HG03442 (cell line): ENCODE data around the gene NUTF2.

Experiments used
- ATAC-seq: cut with Tn5 transposase; IDR thresholded peaks from one replicate; pipeline ENCODE4 v1.9.1; 2021; ENCODE audit warnings: mild to moderate bottlenecking, moderate library complexity; ENCODE audit not compliant: unreplicated experiment

NUTF2 gene

DNA sequence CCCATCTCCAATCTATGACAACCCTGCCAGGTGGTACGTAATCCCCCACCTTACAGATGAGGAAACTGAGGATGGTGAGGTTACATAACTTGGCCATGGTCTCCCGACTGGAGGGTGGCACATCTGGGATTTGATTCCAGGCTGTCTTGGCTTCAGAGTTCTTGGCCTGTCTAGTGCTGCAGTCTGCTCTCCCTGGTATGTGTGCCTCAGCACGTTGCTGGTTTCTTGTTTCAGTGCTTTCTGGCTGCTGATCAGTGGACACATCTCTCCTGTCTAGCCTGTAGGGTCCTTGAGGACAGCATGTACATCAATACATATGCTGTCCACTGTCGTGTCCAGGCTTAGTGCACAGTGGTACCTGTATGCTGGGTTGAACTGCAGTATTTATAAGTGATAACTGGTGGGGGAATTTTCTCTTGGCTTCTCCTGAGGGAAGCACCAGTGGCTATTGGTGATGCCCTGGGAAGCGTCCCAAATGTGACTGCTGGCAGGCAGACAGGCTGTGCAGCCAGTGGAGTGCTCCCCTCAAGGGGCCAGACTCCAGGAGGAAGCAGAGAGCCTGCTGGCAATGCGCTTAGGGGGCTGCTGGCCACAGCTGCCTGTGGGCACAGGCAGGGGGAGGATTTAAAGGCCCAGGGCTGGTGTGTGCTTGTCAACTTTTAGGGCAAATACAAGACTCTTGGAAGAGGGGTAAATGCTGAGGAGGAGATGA lies 70.6 kb downstream of the NUTF2 start:
- ATAC-seq = no peak

GRCh38 chr16:67917852-67918236 lies 71.1 kb downstream of the NUTF2 start:
- no peak for ATAC-seq

DNA sequence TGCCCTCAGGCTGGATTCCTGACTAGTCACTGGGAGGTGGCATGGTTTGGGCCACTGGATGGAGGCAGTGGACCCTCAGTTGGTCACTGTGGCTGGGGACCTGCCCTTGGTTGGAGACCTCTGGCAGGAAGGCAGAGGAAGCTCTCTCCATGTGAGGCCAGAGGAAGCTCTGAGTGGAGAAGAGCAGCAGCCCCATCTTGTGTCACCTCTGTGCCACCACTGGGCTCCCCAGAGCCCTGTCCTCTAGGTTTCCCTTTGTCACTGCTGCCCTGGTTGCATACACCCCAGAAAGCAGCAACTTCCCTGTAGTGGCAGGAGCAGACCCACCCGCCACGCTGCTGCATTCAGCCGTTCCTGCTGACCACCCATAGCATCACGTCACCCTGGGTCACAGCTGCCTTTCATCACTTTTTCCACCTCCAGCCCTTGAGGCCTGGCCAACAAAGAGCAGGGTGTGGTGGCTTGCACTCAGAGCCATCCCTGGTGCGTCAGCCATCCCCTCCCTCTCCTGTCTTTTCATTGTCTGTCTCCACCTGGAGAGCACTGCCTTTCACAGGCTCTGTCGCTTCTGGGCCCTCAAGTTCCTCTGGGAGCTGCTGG lies 73.0 kb downstream of the NUTF2 start:
- no peak for ATAC-seq
